Measurements from ENCODE around the gene ZNF91. TPM values are rescaled to one million over a fixed set of nuclear protein-coding genes. Genes with fewer than 3 reads are reported as not detected.

Gene ZNF91
- total RNA-seq, 1 donor from 2014 or later = 22.1 TPM

- TF ChIP-seq, protein P1, sequence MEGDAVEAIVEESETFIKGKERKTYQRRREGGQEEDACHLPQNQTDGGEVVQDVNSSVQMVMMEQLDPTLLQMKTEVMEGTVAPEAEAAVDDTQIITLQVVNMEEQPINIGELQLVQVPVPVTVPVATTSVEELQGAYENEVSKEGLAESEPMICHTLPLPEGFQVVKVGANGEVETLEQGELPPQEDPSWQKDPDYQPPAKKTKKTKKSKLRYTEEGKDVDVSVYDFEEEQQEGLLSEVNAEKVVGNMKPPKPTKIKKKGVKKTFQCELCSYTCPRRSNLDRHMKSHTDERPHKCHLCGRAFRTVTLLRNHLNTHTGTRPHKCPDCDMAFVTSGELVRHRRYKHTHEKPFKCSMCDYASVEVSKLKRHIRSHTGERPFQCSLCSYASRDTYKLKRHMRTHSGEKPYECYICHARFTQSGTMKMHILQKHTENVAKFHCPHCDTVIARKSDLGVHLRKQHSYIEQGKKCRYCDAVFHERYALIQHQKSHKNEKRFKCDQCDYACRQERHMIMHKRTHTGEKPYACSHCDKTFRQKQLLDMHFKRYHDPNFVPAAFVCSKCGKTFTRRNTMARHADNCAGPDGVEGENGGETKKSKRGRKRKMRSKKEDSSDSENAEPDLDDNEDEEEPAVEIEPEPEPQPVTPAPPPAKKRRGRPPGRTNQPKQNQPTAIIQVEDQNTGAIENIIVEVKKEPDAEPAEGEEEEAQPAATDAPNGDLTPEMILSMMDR (conservative IDR thresholded peaks at IDR 0.05; ENCODE audit: low read depth, low read length) = no peak
- no peak for DNase-seq (ENCODE audit: low read depth)
- no peak overlapping the region for H3K4me3 ChIP-seq (ENCODE audit: low read depth, low read length)
Measured at GRCh38 chr19:23406721-23407120, 11.4 kb upstream of the ZNF91 start.

- TF ChIP-seq, protein P1 (conservative IDR thresholded peaks at IDR 0.05; ENCODE audit: low read depth, low read length) = no peak
- H3K4me3 ChIP-seq (ENCODE audit: low read depth, low read length) = no peak overlapping the region
- no peak for DNase-seq (ENCODE audit: low read depth)
Measured at GRCh38 chr19:23406091-23406490, 10.8 kb upstream of the ZNF91 start.

DNA sequence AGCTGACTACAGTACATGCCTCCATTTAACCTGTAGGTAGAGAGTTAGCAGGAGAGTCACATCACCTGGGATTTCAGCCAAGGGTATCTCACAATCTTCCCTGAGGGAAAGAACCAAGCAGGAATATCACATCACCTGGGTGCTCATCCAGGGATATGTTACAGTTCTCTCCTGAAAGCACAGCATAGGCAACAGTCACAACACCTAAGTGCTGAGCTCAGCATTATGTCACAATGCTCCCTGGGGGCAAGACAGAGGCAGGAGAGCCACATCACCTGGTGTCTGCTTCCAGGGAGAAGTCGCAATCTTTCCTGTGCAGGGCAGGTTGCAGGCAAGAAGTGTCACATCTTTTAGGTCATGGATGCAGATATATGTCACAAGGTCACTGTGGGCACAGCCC lies 9.4 kb upstream of the ZNF91 start:
- no peak overlapping the region for H3K4me3 ChIP-seq (ENCODE audit: low read depth, low read length)
- TF ChIP-seq, protein P1 (conservative IDR thresholded peaks at IDR 0.05; ENCODE audit: low read depth, low read length) = no peak
- no peak for DNase-seq (ENCODE audit: low read depth)

DNA sequence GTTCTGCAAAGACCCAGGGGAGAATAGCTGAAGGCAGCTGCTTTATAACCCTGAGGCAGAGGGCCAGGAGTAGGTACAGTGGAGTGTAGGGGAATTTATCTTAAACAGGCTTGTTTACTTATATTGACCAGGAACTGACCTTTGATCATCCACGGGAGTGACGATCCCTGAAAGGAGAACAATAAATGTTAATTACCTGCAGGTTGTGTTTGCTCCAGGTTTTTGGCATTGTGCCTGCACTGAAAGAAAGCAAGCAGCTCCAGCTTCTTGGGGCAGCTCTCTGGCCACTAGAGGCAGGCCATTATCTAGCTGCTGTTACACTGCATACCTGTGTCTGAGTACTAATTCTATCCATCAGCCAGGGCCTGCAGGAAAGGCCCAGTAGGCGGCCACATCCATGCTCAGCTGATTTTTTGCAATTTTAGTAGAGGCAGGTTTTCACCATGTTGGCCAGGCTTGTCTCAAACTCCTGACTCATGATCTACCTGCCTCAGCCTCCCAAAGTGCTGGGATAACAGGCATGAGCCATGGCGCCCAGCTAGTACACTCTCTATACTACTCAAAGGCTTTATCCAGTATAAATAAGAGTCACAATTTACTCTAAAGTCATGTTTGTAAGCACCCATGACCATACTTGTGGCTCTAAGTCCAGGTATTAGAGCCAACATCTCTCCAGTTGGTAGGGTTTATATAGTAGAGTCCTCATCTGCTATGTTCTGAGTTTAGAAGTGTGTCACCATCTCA lies 8.5 kb upstream of the ZNF91 start:
- TF ChIP-seq, protein P1 (conservative IDR thresholded peaks at IDR 0.05; ENCODE audit: low read depth, low read length) = peak; percentile 6
- H3K4me3 ChIP-seq (ENCODE audit: low read depth, low read length) = no peak overlapping the region
- no peak for DNase-seq (ENCODE audit: low read depth)

DNA sequence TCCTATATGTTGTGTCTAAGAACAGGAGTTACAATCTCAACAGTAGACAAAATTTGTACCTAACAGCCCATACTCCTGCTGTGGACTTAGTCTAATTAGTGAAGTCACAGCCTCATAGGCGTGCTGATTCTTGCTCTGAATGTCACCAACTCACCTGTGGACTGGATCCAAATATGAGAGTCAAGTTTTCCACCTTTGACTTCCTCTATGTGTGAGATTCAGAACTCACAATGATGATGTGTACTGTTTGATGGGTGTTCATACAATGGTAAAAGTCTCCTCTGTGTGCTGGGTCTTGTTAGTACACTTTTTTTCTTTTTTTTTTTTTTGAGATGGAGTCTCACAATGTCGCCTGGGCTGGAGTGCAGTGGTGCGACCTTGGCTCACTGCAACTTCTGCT lies 7.8 kb upstream of the ZNF91 start:
- no peak for DNase-seq (ENCODE audit: low read depth)
- TF ChIP-seq, protein P1 (conservative IDR thresholded peaks at IDR 0.05; ENCODE audit: low read depth, low read length) = no peak

DNA sequence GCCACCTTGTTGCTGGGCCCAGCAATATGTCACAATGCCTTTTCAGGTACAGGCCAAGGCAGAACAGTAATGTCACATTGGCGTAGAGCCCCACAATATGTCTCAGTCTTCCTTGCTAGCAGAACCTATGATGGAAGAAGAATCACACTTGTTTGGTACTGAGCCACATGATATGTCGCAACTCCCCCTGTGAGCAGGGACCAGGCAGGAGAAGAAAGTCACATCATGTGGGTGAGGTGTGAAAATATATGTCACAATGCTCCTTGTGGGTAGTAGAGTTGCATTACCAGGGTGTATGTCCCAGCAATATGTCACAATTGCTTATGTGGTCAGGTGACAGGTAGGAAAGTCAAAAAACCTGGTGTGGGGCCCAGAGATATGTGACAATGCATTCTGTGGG lies 7.1 kb upstream of the ZNF91 start:
- TF ChIP-seq, protein P1 (conservative IDR thresholded peaks at IDR 0.05; ENCODE audit: low read depth, low read length) = no peak
- no peak for DNase-seq (ENCODE audit: low read depth)
- no peak overlapping the region for H3K4me3 ChIP-seq (ENCODE audit: low read depth, low read length)

More for the DNA sequence above, 7.8 kb upstream of the ZNF91 start:
- H3K4me3 ChIP-seq (ENCODE audit: low read depth, low read length) = no peak overlapping the region

GRCh38 chr19:23401086-23401610 lies 5.9 kb upstream of the ZNF91 start:
- DNase-seq (ENCODE audit: low read depth) = no peak
- no peak overlapping the region for H3K4me3 ChIP-seq (ENCODE audit: low read depth, low read length)
- TF ChIP-seq, protein P1 (conservative IDR thresholded peaks at IDR 0.05; ENCODE audit: low read depth, low read length) = no peak
